GM21381 (cell line): ENCODE measurements around the gene ASB2.
A peak's percentile ranks its signal among the peaks of the same experiment; 100 is the strongest.

ENCODE experiments used
- ATAC-seq: cut with Tn5 transposase; IDR thresholded peaks from one replicate; pipeline ENCODE4 v1.9.1; 2021; ENCODE audit warnings: mild to moderate bottlenecking, moderate library complexity; ENCODE audit not compliant: unreplicated experiment

Gene ASB2

DNA sequence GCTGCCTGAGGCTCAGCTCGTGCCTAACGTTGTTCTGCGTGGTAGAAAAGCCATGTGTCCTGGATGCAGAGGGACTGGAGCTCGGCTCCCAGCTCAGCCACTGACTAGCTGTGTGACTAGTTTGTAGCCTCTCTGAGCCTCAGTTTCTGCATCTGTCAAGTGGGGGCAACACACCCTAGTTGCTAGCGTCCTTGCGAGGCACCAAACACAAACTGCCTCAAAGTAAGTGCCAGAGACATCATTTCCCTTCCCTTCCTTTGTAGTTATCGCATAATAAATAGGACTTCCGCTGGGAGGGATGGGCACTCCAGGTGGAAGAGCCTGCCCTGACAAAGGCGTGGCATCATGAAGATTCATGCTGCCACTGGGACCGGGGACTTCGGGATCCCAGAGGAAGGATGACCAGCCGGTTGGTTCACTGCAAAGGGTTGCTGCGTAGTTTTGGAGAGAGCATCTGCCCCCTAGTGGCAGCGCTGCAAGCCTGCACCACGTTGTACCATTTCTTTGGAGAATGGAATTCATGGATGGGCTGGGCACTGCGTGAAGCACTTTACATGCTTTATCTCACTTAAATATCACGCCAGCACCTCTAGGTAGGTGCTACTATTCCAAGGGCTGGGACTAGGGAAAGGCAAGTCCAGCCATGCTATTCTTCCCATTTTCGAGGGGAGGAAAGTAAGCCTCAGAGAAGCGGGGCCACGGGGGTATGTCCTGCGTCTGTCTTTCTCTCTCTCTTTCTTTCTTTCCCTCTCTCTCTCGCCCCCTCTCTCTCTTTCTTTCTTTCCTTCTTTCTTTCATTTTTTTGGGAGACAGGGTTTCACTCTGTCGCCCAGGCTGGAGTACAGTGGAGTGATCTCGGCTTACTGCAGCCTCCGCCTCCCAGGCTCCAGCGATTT, 25.4 kb upstream of the ASB2 start:
- ATAC-seq: no peak

DNA sequence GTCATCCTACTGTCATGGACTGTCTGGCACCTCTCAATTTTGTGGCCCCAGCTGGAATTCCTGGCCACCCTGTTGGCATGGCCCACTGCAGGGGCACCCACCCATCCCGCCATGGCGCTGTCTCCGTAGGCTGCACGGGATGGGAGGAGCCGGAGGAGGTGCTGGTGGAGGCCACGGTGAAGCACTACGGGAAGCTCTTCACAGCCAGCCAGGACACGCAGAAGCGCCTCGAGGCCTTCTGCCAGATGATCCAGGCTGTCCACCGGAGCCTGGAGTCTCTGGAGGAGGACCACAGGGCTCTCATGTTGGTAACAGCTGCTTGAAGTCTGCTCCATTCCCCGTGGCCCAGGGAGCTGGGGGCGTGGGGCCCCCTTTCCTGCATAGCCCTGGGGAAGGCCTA, 24.6 kb upstream of the ASB2 start:
- ATAC-seq: no peak

DNA sequence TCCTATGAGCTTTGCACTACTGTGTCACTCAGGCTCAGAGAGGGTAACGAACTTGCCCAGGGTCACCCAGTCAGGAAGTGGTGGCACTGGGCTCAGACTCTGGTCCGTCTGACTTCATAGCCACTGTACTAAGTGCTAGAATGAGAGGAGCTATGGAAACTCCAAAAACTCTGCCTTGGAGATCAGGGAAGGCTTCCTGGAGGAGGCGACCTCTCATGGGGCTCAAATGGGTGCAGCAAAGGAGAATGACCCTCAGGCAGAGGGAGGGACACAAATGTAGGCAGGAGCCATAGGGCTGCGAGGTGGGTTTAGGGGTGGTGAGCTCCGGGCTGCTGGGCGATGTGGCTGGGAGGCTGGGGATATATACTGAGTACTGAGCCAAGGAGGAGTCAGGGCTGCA, 23.9 kb upstream of the ASB2 start:
- no peak for ATAC-seq

DNA sequence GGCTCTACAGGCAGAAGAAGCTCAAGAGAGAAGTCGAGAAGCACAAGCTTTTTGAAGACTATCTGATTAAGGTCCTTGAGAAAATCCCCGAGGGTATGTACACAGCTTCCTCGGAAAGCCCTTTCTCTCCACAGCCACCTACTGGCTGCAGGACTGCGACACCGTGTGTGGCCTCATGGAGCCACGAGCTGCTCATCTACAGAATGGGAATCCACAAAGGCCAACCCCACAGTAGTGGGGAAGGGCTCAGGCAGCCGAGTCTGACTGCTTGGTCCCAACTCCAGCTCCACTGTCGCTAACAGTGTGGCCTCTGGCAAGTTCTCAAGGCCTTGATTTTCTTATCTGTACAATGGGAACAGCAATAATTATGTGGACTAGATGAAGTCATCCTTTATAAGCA, 23.2 kb upstream of the ASB2 start:
- no peak for ATAC-seq

DNA sequence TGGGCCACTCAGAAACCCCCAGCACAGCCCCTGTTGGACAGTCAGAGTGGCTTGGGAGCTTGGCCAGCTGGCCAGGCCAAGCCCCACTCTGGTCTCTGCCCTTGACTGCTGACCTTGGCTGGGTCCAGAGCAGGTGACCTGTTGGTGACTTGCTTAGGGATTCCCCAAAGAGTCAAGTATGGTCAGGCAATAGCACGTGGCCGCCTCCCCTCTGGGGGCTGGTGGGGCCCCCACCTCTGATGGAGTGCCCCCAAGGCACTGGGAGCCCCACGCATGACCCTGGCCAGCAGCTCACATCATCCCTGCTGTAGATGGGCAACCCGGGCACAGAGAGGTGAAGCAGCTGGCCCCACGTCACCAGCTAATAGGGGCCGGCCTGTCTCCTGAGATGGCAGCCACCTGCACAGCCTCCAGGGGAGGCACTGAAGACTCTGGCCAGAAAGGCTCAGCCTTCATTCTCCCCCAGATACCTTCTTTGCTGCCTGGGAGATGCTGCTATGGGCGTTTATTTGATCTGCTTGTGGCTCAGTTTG, 22.6 kb upstream of the ASB2 start:
- ATAC-seq: no peak

DNA sequence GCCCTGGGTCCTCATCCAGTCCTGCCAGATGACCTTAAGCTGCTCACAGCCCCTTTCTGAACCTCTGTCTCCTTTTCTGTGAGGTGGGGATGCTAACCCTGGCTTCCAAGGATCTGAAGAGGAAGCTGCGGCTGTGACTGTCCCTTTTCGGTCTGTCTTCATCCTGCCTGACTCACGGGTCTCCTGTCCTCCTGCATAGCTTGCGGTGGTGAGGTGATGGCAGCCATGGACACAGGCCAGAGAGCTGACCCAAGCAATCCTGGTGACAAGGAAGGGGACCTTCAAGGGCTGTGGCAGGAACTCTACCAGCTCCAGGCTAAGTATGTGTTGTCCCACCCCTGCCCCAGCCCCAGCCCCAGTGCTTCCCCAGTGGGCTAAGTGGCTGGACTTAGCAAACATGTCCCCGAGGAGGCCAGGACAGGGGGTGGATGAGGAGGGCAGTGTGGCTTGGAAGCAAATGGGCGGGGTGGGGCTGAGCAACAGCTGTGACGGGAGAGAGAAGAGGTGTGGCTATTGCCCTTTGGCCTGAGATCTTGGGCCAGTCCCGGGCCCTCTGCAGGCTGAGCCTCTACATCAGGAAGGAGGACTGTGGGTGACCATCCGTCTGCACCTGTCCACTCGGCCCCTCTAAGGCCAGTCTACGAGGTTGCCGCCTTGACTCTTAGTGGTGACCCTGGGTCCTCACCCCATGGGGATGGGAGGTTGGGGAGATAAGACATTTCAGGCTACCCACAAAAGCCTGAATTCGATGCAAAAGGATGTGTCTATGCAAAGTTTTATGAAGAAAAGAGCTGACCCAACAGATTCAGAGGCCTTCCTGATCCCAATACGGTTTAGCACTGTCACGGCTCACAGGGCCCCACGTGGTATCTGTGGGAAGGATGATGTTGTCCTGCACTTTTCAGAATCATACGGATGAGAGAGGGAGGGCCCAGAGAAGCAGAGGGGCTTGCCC, 21.8 kb upstream of the ASB2 start:
- ATAC-seq: no peak

DNA sequence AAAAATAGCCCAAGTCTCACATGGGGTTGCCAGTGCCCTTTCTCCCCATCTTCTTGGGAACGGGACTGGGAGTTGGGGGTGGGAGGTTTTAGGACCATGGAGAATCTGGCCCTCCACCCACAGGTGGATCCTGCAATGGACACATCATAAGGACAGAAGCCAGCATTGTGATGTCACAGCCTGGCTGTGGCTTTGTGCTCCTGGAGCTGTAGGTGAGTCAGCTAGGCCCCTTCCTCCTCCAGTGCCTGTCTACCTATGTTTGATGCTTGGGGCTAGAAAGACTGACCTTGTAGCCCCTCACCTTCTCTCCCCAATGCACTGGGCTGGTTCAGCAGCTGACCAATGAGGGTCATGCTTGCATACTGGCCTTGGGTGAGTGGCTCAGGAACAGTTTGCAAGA, 20.7 kb upstream of the ASB2 start, which contains the start of gene CCDC197:
Gene CCDC197, plus strand, starts transcription at position 220 of the 400 bp plus-strand sequence. CDS start 831 bp downstream, outside the sequence.
- no peak for ATAC-seq

DNA sequence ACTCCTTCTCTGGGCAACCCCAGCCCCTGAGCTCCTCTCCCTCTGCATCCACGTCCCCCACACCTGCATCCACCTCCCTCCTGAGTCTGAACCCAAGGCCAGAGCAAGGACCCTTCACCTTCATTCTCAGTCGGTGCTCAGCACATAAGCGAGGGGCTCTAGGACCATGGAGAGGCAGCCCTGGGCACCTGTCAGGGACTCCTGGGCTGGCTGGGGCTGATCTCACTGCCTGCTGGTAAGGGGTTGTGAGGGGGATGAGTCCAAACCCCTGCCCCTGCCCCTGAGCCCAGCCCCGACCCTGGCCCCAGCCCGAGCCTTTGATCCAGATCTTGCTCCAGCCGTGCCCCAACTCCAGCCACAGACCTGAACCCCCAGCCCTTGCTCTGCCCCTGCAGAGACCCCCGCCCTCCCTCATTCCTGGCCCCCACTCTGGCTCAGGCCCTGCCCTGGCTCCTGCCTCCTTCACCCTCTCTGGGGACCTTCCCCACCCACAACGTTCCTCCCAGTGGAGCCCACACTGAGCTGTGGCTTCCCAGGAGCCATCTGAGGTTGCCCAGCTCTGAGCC, 19.8 kb upstream of the ASB2 start:
- ATAC-seq: no peak

DNA sequence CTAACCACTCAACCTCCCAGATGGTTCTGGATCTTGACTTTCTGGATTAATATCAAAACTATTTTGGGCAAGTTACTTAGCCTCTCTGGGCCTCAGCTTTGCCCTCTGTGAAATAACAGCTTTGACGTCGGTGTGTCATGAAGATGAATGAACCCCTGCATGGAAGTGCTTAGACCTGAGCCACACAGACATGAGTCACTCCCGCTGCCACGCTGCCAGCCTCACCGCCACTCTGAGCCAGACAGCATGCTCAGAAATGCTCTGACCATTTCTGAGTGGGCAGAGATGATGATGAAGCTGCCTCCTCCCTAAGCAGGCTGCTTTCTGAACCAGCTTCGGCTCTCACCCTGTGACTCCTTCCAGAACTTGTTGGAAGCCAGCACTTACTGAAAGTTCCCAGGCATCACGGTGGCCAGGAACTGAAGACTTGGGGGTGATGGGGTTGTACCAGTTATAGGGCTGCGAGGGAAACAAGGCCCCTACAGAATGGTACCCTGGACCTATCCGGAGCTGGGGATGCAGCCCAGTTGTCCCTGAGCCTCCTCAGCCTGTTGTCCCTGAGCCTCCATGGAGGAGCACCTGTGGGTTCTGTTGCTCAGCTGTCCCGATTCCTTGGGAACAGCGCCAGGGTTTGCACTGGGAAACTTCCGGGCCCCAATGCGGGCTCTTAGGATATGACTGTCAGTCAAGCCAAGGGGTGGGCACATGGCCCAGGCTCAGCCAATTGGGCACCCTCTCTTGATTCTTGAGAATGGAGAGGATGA, 18.7 kb upstream of the ASB2 start:
- ATAC-seq: no peak

DNA sequence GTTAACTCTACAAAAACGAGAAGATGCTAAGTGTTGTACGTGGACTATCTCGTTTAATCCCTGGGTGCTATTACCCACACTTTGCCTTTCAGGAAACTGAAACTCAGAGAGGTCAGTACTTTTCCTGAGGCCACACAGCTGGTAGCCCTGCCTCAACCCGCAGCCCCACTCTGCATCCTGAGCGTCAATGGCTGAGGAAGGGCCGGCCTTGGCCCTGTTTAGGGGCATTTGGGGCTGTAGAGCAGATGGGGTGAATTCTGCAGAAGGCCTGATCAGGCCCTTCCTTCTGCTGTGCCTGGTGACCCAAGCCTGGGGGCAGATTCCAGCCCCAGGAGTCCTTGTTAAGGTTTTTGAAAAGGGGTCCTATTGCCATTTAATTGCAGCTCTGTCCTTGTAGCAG, 17.0 kb upstream of the ASB2 start:
- ATAC-seq: no peak

DNA sequence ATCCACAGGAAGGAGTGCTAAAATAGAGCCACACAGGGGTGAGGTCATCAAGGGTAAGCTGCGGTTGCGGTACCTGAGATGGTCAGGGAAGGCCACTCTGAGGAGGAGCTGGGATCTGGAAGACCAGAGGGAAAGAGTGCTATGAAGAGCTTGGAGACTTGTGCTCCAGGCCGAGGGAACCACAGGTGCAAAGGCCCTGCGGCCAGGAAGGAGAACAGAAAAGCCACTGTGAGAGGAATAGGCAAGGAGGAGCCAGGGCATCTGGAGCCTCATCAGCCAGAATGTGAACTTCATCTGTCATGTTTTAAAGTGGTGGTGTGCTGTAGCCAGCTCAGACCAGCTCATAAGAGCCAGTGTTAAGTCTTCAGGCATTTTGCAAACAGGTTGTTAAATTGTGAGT, 15.3 kb upstream of the ASB2 start:
- no peak for ATAC-seq

DNA sequence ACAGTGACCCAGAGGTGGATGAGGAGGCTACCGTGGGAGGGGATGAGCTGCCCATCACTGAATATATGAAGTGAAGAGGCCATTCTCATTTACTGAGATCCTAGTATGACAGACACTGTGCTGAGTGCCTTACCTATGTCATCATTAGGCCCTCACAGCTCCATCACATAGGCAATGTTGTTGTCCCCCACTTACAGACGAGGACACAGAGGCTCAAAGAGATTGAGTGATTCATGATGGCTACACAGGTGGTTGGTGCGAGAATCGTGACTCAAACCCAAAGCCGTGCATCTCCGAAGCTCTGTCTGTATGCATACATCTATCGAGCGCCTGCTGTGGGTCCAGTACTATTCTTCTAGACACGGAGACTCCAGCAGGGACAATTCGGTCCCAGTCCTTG, 14.8 kb upstream of the ASB2 start:
- ATAC-seq: no peak

DNA sequence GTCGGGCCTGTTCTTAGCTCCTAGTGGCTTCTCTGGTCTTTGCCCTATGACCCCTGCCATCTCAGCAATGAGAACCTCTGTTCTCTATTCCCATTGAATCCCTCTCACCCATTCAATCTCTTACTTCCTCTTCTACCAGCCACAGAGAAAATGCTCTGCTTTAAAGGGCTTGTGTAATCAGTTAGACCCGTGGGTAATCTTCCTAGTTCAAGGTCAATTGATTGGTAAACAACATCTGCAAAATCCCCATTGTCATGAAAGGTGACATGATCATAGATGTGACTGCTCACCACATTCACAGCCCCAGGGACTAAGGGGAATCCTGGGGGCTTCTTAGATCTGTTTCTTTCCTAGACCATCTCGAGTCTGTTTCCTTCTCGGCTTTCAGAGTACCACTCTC, 13.6 kb upstream of the ASB2 start:
- peak; percentile 78 for ATAC-seq

DNA sequence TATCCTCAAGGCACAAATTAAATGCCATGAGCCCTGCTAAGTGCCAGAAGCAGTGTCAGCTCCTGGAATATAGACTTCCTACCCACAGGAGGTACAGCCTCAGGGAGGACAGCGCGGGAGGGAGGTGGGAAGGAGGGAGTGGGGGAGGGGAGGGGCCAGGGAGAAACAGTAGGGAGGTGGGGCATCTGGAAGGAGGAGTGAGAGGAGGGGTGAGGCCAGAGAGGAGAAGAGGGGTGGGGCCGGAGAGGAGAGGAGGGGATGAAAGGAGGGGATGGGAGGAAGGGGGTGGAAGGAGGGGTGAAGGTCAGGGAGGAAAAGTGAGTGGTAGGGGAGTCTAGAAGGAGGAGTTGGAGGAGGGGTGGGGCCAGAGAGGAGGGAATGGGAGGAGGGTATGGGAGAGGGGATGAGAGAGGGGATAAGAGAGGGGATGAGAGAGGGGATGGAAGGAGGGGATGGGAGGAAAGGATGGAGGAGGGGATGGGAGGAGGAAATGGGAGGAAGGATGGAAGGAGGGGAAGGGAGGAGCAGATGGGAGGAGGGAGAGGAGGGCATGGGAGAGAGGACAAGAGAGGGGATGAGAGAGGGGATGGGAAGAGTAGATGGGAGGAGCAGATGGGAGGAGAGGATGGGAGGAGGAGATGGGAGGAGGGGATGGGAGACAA, 11.6 kb upstream of the ASB2 start:
- no peak for ATAC-seq

DNA sequence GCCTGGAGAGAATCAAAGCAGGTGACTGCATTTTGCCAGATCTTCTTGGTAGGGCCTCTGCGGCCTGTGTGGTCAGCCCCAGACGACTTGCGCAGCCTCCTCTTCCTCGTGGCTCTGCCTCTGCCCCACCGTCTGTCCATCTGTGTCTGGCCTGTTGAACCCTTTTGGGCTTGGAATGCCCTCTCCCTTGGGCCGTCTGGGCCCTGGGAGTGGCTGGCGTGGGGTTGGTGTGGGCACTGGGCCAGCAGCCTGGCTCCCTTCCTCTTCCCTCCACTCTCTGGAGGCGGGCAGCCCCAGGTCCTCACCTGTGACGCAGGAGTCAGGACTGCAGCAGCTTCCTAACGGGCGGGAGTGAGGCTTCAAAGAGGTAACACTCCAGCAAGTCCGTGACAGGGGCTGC, 11.0 kb upstream of the ASB2 start:
- ATAC-seq: no peak

DNA sequence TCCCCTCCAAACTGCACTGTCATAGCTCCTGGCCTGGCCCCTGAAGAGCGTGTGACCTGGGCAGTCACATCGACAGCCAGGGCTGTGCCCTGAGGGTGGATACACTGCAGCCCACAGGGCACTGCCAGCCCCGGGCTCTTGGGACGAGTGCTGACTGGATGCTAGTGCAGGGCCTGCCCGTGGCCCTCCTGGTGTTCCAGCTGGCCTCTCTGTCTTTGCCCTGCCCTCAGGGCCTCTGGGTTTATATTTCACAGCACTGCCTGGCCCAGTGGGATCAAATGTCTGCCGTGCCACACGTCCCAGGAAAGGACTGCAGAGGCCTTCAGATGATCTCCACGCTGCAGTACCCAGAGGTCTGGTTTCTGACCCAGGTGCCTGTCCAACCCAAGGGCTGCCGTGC, 10.6 kb upstream of the ASB2 start:
- ATAC-seq: no peak

DNA sequence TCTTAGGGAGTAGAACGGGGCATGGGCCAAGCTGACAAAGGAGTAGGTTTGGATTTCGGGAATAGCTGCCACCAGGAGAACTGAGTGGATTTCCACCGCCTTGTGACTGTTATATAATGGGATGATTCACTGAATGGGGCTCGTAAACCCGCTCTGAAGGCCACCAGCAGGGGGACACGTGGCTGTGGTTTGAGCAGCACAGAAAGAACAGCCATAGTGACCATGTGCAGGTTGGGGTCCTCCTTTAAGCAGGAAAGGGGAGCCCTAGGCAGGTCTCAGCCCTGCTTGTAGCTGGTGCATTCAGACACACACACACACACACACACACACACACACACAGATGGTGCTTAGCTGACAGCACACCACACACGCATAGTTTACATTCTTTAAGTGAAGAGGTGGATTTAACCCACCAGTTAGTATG, 8.6 kb upstream of the ASB2 start:
- no peak for ATAC-seq

DNA sequence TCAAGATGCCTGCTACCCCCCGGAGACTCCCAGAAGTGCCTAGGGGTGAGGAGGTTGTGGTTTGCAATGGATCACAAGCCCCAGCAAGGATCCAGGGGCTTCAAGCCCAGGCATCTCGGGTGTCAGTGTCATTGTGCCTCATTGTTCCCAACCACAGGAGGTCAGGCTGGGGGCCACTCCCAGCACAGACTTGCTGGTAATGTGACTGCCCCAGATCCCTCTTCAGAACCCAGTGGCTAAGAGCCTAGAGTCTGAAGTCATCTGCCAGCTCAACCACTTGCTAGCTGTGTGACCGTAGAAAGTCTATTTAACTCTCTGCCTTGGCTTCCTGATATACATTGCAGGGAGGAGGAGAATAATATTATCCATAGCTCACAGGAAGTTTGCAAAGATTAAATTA, 7.7 kb upstream of the ASB2 start:
- ATAC-seq: no peak

DNA sequence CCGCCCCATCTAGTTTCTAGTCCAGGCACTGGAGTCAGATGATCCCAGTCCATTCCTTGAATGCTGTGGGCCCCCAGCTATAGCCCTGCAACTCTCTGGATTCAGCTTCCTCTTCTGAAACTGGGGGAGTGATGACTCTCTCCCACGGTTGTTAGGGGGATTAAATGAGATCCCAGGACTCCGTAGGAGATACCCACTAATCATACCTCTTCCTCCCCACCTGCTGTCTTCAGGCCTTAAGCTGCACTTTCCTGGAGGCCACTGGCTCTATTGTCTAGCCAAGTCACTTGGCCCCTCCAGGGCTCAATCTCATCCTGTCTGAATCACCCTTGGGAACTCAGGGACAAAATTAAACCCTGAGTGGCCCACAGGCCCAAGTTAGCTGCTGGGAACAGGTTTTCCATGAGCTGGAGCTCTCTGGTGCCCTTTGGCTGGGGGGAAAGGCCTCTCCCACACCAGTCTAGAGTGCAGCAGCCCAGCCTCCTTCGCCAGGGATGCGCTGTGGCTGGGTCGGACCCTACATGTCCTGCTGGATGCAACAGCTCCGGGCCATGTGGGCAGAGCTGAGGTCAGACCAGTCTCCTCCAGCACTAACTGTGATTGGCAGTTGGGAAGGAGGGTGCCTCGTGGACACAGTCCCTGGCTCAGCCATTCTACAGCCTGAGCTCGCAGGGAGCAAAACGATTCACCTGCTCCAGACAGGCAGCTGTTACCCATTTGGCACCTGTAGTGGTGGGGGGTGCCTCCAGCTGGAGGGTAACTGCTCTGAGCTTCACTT, 6.0 kb upstream of the ASB2 start:
- no peak for ATAC-seq
